SK-N-SH (cell line): Measurements from ENCODE around the gene HABP4. TPM values are rescaled to one million over a fixed set of nuclear protein-coding genes. Genes with fewer than 3 reads are reported as not detected.

Experiments
- CTCF ChIA-PET: fragments of 300-600, 350-600 bp; formaldehyde crosslinking; extraction: SDS; loops from one replicate; lab custom pipeline; 2021; lab: Yijun Ruan, JAX
- POLR2A ChIA-PET: fragments of 350-600 bp; sonication (Branson Sonifier 250); formaldehyde crosslinking; extraction: SDS; loops from one replicate; lab custom pipeline; 2020; ENCODE audit warnings: antibody characterized with exemption, inconsistent platforms; lab: Yijun Ruan, JAX
- DNase-seq: peaks from one replicate; pipeline ENCODE4 v3.0.0; 2012
- H2AFZ ChIP-seq: fragments of 200-600 bp; sonication (generic); 2 replicates; pipeline ENCODE4 v1.8.1; 2016; ENCODE audit warnings: antibody characterized with exemption, mild to moderate bottlenecking, low read depth
- H3F3A ChIP-seq: fragments of 200-600 bp; sonication (generic); replicated peaks from 2 replicates; pipeline ENCODE3; 2016; ENCODE audit warnings: antibody characterized with exemption, mild to moderate bottlenecking; ENCODE audit not compliant: insufficient read depth
- H3K27ac ChIP-seq, 2 experiments: fragments of 200-500 bp in 1 of 2; fragments of 200-600 bp in 1 of 2; sonication (Bioruptor generic) in 1 of 2; sonication (generic), shearing (Covaris generic) in 1 of 2; 2 replicates each; pipeline versions ENCODE4 v1.5.1 to v1.6.1; 2014 to 2016; ENCODE audit warnings: low read depth in 2 of 2, inconsistent platforms in 1 of 2, low read length in 1 of 2, mild to moderate bottlenecking in 1 of 2, mixed read lengths in 1 of 2
- H3K27me3 ChIP-seq: fragments of 200-600 bp; sonication (generic), shearing (Covaris generic); 2 replicates; pipeline ENCODE4 v1.6.1; 2016; ENCODE audit warnings: mixed run types; ENCODE audit not compliant: insufficient read depth
- H3K36me3 ChIP-seq, 2 experiments: fragments of 200-500 bp in 1 of 2; fragments of 200-600 bp in 1 of 2; sonication (Bioruptor generic) in 1 of 2; sonication (generic) in 1 of 2; replicated peaks in 1 of 2; 2 replicates each; pipeline versions ENCODE3 to v1.5.1; 2014 to 2016; ENCODE audit warnings: low read length in 1 of 2, mild to moderate bottlenecking in 1 of 2; ENCODE audit not compliant: insufficient read depth in 2 of 2, control insufficient read depth in 1 of 2
- H3K4me1 ChIP-seq, 2 experiments: fragments of 200-500 bp in 1 of 2; fragments of 200-600 bp in 1 of 2; sonication (Bioruptor generic) in 1 of 2; sonication (generic), shearing (Covaris generic) in 1 of 2; 2 replicates each; pipeline versions ENCODE4 v1.5.1 to v1.6.1; 2014 to 2016; ENCODE audit warnings: low read depth in 1 of 2, low read length in 1 of 2, mixed run types in 1 of 2; ENCODE audit not compliant: insufficient read depth in 2 of 2, control insufficient read depth in 1 of 2
- H3K4me2 ChIP-seq: fragments of 200-600 bp; sonication (generic), shearing (Covaris generic); 2 replicates; pipeline ENCODE4 v1.6.1; 2017; ENCODE audit warnings: mixed run types
- H3K4me3 ChIP-seq, 2 experiments: fragments of 200-500 bp in 1 of 2; fragments of 200-600 bp in 1 of 2; sonication (Bioruptor generic) in 1 of 2; sonication (generic), shearing (Covaris generic) in 1 of 2; 2 replicates each; pipeline versions ENCODE4 v1.5.1 to v1.8.1; 2014 to 2016; ENCODE audit warnings: low read depth in 2 of 2, inconsistent platforms in 1 of 2, low read length in 1 of 2, mild to moderate bottlenecking in 1 of 2, mixed read lengths in 1 of 2, moderate library complexity in 1 of 2
- H3K79me2 ChIP-seq: fragments of 200-600 bp; sonication (generic); 2 replicates; pipeline ENCODE4 v1.8.1; 2017; ENCODE audit warnings: mild to moderate bottlenecking; ENCODE audit not compliant: insufficient read depth
- H3K9ac ChIP-seq: fragments of 200-600 bp; sonication (generic); 2 replicates; pipeline ENCODE4 v1.6.1; 2017; ENCODE audit warnings: mixed run types
- H3K9me2 ChIP-seq: fragments of 200-600 bp; sonication (generic); 2 replicates; pipeline ENCODE4 v1.6.1; 2017; ENCODE audit warnings: mixed run types
- H3K9me3 ChIP-seq: fragments of 200-600 bp; sonication (generic); 2 replicates; pipeline ENCODE4 v1.6.1; 2017; ENCODE audit warnings: mixed run types, mild to moderate bottlenecking, moderate library complexity
- H4K20me1 ChIP-seq: fragments of 200-600 bp; sonication (generic); 2 replicates; pipeline ENCODE4 v1.6.1; 2017; ENCODE audit warnings: mild to moderate bottlenecking, mixed run types; ENCODE audit not compliant: insufficient read depth
- CTCF ChIP-seq: fragments of 200-600 bp; sonication (generic); IDR thresholded peaks from 2 replicates; pipeline ENCODE4 v1.6.1; 2017; ENCODE audit warnings: antibody characterized with exemption, mild to moderate bottlenecking, moderate library complexity
- ELF1 ChIP-seq: IDR thresholded peaks from 2 replicates; pipeline ENCODE4 v1.4.0; 2012
- MAX ChIP-seq: IDR thresholded peaks from 2 replicates; pipeline ENCODE4 v1.4.0; 2012; ENCODE audit warnings: low read depth
- RAD21 ChIP-seq: IDR thresholded peaks from 2 replicates; pipeline ENCODE4 v1.6.1; 2012; ENCODE audit warnings: mild to moderate bottlenecking, low read length
- RCOR1 ChIP-seq: fragments of 150-350 bp; IDR thresholded peaks from 2 replicates; pipeline ENCODE4 v1.6.1; 2017; ENCODE audit warnings: antibody characterized with exemption, low read length
- TAF1 ChIP-seq: IDR thresholded peaks from 2 replicates; pipeline ENCODE4 v1.6.1; 2012; ENCODE audit warnings: low read depth, mild to moderate bottlenecking, low read length, moderate library complexity, borderline replicate concordance
- USF1 ChIP-seq: IDR thresholded peaks from 2 replicates; pipeline ENCODE4 v1.4.0; 2012; ENCODE audit warnings: low read depth, borderline replicate concordance
- ZBTB33 ChIP-seq: IDR thresholded peaks from 2 replicates; pipeline ENCODE4 v1.4.0; 2012; ENCODE audit warnings: low read depth, borderline replicate concordance
- WGBS: methylation state at CpG from one replicate; pipeline ENCODE4 v1.1.6; 2017; ENCODE audit warnings: low lambda C conversion rate; 5-methylcytosine and 5-hydroxymethylcytosine counted together
- polyA plus RNA-seq, 3 experiments: library from polyadenylated mRNA; depleted of rRNA; stranded (reverse); fragments of >200 nt; gene quantifications; 2 replicates each; pipeline ENCODE4 v1.2.3, GENCODE V29; 2012

HABP4 gene
- polyA plus RNA-seq, 1 of the 3 experiments (the other 2 are of a cell fraction) = 19.0 TPM

GRCh38 chr9:96440671-96441199, 9.2 kb upstream of the HABP4 start:
- Histone ChIP-seq H3K79me2 (no peaks in the 10 kb centered on the region), H3F3A (no peaks in the 10 kb centered on the region), H3K4me1 (no peaks in the 10 kb centered on the region), H3K4me3 (no peak overlapping the region), H3K27me3 (no peaks in the 10 kb centered on the region), H3K4me2 (no peak overlapping the region), H3K27ac (no peak overlapping the region), H4K20me1 (no peaks in the 10 kb centered on the region), H3K9ac (no peak overlapping the region), H3K9me2 (no peaks in the 10 kb centered on the region), H2AFZ (no peak overlapping the region), H3K36me3 (no peaks in the 10 kb centered on the region), H3K9me3 (no peaks in the 10 kb centered on the region)
- POLR2A ChIA-PET = no interaction called here
- CTCF ChIA-PET = interaction anchor here (1.0 to 2.0 kb wide), 4 partner anchors 8 to 226 kb away, joined by 3 to 6 read pairs (median 4); no protein-coding TSS in a partner anchor
- 83% methylated on average over 5 of the region's 5 CpGs for WGBS
- DNase-seq = no peak
- TF ChIP-seq RCOR1 (no peak), TAF1 (no peak), ELF1 (no peak)
- TF ChIP-seq, all 33 proteins: peak for 0

- Histone ChIP-seq H3K27me3 (no peaks in the 10 kb centered on the region), H3K4me2 (no peak overlapping the region), H3F3A (no peaks in the 10 kb centered on the region), H3K9me2 (no peaks in the 10 kb centered on the region), H4K20me1 (no peaks in the 10 kb centered on the region), H3K27ac (no peak overlapping the region), H2AFZ (no peak overlapping the region), H3K9me3 (no peaks in the 10 kb centered on the region), H3K36me3 (no peaks in the 10 kb centered on the region), H3K9ac (no peak overlapping the region), H3K4me1 (no peaks in the 10 kb centered on the region), H3K4me3 (no peak overlapping the region), H3K79me2 (no peaks in the 10 kb centered on the region)
- 96% methylated on average over 5 of the region's 5 CpGs for WGBS
- DNase-seq = no peak
- no peak for TF ChIP-seq MAX
- TF ChIP-seq RAD21 = peak; percentile 28; the same call in 1 of the 2 replicates
- TF ChIP-seq ZBTB33 = no peak
- peak; percentile 27 for TF ChIP-seq CTCF
- no peak for TF ChIP-seq USF1
- POLR2A ChIA-PET = no interaction called here
- CTCF ChIA-PET = interaction anchor here (0.6 to 2.0 kb wide), 8 partner anchors 8 to 208 kb away, joined by 3 to 7 read pairs (median 5); partner anchors contain the start of gene HABP4
These were observed 8.0 kb upstream of the HABP4 start for GRCh38 chr9:96441798-96442445.
